Measurements from ENCODE around the gene IL1F10.

IL1F10 gene

DNA sequence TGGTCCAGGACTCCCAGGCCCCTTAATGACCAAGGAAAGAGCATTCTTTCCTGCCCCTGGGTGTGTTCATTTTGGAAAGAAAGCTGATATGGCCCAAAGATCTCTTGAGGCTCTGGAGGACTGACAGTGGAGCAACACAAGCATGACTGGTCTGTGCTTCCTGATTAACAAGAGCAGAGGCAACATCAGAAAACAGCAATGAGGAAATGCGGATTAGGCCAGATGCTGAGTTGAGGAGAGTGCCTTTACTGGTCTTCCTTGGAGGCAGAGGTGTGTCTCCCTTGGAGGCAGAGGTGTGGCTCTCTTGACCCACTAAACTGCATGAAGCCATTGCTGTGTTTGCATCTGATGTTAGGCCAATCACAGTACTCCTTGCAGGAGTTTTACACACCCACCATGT is 35.0 kb upstream of the IL1F10 start:
- TF ChIP-seq, protein P1, sequence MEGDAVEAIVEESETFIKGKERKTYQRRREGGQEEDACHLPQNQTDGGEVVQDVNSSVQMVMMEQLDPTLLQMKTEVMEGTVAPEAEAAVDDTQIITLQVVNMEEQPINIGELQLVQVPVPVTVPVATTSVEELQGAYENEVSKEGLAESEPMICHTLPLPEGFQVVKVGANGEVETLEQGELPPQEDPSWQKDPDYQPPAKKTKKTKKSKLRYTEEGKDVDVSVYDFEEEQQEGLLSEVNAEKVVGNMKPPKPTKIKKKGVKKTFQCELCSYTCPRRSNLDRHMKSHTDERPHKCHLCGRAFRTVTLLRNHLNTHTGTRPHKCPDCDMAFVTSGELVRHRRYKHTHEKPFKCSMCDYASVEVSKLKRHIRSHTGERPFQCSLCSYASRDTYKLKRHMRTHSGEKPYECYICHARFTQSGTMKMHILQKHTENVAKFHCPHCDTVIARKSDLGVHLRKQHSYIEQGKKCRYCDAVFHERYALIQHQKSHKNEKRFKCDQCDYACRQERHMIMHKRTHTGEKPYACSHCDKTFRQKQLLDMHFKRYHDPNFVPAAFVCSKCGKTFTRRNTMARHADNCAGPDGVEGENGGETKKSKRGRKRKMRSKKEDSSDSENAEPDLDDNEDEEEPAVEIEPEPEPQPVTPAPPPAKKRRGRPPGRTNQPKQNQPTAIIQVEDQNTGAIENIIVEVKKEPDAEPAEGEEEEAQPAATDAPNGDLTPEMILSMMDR (IDR thresholded peaks at IDR 0.05; ENCODE audit: low read depth, low read length), result no peak
- in situ Hi-C loops (cut with HindIII; ENCODE audit: low sequenced_read_pairs), result no loop called here
- H3K4me3 ChIP-seq (ENCODE audit: low read depth, low read length), result no peak overlapping the region
- no peak for DNase-seq (ENCODE audit: low read depth, low spot score)

DNA sequence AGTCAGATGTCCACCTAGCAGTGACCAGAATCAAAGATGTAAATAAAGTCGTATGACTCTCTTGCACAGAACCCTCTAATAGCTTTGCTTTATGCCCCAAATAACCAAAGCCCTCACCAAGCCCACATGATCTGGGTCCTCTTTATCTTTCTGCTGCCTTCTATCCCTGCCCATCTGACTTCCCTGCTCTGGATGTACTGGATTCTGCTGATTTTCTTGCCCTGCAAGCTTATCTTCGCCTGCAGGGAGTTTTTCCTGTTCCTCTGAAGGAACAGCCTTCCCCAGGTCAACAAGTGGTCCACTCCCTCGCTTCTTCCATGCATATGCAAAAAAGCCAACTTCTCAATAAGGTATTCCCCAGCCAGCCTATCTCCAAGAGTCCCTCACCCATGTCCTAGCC is 33.8 kb upstream of the IL1F10 start:
- TF ChIP-seq, protein P1 (IDR thresholded peaks at IDR 0.05; ENCODE audit: low read depth, low read length), result no peak
- no peak overlapping the region for H3K4me3 ChIP-seq (ENCODE audit: low read depth, low read length)
- DNase-seq (ENCODE audit: low read depth, low spot score), result no peak
- in situ Hi-C loops (cut with HindIII; ENCODE audit: low sequenced_read_pairs), result no loop called here

DNA sequence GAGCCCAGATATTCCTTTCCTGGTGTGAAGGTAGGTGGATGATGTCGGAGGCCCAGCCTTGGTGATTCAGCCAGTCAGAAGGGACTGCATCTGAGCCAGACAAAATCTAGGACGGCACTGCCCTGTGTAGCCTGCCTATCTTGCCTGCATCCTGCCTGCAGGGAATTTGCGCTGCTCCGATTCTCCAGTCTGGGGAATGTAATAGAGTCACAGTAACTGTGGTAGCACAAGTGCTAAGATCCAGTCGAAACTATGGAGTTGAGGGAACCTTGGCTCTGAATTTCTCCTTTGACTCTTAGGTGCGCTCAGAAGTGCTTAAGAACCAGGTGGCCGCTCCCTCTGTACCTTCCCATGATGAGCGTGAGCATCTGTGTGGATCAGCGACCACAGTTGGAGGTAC is 31.0 kb upstream of the IL1F10 start:
- no peak overlapping the region for H3K4me3 ChIP-seq (ENCODE audit: low read depth, low read length)
- no peak for DNase-seq (ENCODE audit: low read depth, low spot score)
- in situ Hi-C loops (cut with HindIII; ENCODE audit: low sequenced_read_pairs), result no loop called here
- TF ChIP-seq, protein P1 (IDR thresholded peaks at IDR 0.05; ENCODE audit: low read depth, low read length), result no peak

DNA sequence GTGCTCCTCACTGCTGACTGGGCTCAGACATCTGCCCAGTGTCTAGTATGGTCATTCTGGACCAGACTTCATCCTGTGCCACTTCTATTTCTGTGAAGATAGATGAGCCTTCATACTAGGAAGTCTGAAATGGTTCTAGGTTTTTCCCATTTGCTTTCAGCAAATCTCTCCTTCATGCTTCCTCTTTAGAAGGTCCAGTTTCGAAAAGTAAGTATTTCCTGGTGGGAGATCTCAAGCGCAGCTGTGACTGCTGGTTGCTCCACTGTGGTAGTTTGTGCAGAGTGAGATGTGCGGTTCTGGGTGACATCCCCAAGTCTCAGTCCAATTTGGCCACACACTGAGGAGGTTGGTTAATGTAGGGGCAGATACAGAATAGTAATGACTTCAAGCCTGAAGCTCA is 29.5 kb upstream of the IL1F10 start:
- TF ChIP-seq, protein P1 (IDR thresholded peaks at IDR 0.05; ENCODE audit: low read depth, low read length), result no peak
- no peak for DNase-seq (ENCODE audit: low read depth, low spot score)
- no peak overlapping the region for H3K4me3 ChIP-seq (ENCODE audit: low read depth, low read length)
- in situ Hi-C loops (cut with HindIII; ENCODE audit: low sequenced_read_pairs), result no loop called here

DNA sequence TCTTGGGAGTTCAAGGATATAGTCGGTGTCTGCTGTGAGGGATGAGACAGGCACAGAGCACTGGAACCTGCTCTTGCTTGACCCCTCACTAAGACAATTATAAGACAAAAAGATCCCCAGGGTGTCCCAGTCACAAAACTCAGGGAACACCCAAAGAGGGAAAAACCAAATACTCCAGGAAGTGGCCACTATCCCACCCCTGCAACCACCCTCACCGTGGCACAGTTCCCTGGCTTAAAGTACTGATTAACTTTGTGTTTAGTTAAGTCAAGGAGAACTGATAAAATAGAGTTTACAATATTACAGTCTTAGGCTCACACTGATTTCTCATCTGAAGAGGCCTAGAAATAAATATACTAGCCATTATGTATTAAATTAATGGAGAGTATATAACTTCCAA is 28.6 kb upstream of the IL1F10 start:
- in situ Hi-C loops (cut with HindIII; ENCODE audit: low sequenced_read_pairs), result no loop called here
- H3K4me3 ChIP-seq (ENCODE audit: low read depth, low read length), result no peak overlapping the region
- DNase-seq (ENCODE audit: low read depth, low spot score), result no peak
- TF ChIP-seq, protein P1 (IDR thresholded peaks at IDR 0.05; ENCODE audit: low read depth, low read length), result no peak

DNA sequence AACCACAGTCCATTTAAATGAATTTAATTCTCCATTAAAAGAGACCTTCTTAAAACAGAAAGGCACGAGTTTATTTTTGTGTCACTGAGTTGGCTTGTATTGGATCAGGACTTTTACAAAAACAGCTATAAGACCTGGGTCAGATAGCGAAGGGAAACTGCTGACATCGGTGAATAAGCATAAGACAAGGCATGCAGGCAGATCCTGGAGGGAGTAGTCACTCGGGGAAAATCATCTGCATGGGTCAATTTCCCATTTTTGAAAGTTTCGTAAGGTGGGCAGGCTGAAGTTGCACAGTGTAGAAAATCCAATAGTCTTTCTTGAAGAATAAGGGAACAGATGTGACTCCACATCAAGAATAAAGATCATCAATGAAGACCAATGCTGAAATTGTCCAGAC is 28.1 kb upstream of the IL1F10 start:
- no peak for DNase-seq (ENCODE audit: low read depth, low spot score)
- TF ChIP-seq, protein P1 (IDR thresholded peaks at IDR 0.05; ENCODE audit: low read depth, low read length), result no peak
- H3K4me3 ChIP-seq (ENCODE audit: low read depth, low read length), result no peak overlapping the region
- in situ Hi-C loops (cut with HindIII; ENCODE audit: low sequenced_read_pairs), result no loop called here

DNA sequence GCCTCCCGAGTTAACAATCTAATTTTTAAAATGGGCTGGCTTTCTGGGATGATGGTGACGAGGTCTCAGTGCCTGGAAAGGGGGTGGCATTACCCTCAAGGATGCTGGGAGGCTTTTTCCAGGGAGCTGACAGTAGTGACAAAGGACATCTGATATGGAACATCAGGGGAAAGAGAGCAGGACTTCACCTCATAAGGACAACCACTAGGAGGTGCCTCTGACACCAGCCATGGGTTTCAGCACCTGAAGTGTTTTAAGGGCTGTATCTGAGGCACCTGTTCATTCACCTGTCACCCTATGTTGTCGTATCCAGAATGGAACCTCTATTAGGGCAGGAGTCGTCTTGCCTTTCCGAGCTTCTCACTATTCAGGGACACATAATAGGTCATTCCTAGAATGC is 25.9 kb upstream of the IL1F10 start:
- no peak for DNase-seq (ENCODE audit: low read depth, low spot score)
- in situ Hi-C loops (cut with HindIII; ENCODE audit: low sequenced_read_pairs), result no loop called here

More for the DNA sequence above, 25.9 kb upstream of the IL1F10 start:
- H3K4me3 ChIP-seq (ENCODE audit: low read depth, low read length), result no peak overlapping the region
- TF ChIP-seq, protein P1 (IDR thresholded peaks at IDR 0.05; ENCODE audit: low read depth, low read length), result no peak
